ENCODE data around the gene BAIAP2L1.

Gene BAIAP2L1

DNA sequence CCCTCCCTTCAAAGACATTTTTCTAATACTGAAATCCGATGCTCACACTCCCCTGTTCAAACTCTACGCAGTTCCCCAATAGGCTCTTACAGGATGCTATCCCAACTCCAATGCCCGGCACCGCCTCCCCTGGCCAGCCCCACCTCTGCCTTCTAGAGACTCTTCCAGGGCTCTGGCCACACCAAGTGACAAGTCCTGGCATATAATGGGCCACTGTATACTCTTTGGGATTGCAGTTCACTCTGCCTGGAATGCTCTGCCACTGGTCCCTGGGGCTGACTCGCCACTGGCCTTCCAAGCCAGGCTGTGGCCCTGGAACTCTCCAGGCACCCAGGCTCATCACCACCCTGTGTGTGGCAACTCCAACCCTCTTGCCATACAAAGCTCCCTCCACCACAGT is 122.5 kb downstream of the BAIAP2L1 start:
- H3K4me3 ChIP-seq (ENCODE audit: low read depth, low read length): no peak overlapping the region
- TF ChIP-seq, protein P1, sequence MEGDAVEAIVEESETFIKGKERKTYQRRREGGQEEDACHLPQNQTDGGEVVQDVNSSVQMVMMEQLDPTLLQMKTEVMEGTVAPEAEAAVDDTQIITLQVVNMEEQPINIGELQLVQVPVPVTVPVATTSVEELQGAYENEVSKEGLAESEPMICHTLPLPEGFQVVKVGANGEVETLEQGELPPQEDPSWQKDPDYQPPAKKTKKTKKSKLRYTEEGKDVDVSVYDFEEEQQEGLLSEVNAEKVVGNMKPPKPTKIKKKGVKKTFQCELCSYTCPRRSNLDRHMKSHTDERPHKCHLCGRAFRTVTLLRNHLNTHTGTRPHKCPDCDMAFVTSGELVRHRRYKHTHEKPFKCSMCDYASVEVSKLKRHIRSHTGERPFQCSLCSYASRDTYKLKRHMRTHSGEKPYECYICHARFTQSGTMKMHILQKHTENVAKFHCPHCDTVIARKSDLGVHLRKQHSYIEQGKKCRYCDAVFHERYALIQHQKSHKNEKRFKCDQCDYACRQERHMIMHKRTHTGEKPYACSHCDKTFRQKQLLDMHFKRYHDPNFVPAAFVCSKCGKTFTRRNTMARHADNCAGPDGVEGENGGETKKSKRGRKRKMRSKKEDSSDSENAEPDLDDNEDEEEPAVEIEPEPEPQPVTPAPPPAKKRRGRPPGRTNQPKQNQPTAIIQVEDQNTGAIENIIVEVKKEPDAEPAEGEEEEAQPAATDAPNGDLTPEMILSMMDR (IDR thresholded peaks at IDR 0.05; ENCODE audit: low read depth, low read length): no peak

DNA sequence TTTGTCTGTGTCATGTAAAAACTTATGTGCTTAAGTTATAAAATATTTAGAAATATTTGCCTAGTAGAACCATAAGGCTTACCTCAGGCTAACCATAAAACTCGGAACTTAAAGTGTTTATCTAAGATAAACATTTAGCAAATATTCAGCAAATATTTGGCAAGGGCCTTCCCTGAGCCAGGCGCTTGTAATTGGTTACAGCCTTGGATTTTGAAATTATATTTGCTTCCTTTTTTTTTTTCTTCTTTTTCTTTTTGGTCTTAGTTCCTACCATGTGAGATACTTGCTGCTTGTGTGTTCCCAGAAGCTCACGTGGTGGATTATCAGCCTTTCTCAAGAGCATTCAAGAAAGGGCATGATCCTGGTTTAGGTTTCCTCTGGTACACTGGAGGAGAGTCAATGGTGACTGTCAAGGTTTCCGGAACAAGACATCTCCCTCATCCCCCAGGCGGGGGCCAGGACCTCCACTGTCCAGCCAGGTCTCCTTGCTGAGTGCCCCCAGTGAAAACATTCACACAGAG is 124.6 kb downstream of the BAIAP2L1 start:
- TF ChIP-seq, protein P1 (IDR thresholded peaks at IDR 0.05; ENCODE audit: low read depth, low read length): no peak
- H3K4me3 ChIP-seq (ENCODE audit: low read depth, low read length): no peak overlapping the region

DNA sequence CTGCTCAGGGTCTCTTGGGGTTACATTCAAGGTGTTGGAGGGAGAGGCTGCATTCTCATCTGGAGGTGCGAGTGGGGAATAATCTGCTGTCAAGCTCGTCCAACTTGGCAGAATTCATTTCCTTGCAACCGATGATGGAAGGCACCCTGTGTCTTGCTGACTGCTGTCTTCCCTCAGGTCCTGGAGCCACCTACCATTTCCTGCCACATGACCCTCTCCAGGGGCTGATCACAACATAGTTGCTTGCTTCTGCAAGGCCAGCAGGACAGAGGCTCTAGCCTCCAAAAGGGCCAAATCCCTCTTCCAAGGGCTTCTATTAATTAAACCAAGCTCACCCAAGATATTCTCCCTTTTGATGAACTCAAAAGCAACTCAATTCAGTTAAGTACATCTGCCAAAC is 133.6 kb downstream of the BAIAP2L1 start:
- H3K4me3 ChIP-seq (ENCODE audit: low read depth, low read length): no peak overlapping the region
- TF ChIP-seq, protein P1 (IDR thresholded peaks at IDR 0.05; ENCODE audit: low read depth, low read length): no peak

DNA sequence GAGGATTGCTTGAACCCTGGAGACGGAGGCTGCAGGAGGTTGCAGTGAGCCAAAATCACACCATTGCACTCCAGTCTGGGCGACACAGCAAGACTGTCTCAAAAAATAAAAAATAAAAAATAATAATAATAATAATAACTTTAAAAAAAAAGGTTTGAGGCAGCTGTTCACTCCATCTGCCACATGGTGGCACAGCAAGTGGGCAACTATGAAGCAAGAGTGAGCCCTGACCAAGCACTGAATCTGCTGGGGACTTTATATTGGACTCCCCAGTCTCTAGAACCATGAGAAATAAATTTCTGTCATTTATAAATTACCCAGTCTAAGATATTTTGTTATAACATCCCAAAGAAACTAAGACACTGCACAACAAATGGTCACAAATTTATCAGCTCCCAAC is 134.1 kb downstream of the BAIAP2L1 start:
- TF ChIP-seq, protein P1 (IDR thresholded peaks at IDR 0.05; ENCODE audit: low read depth, low read length): peak; percentile 34; the same call in 1 of the 2 replicates
- no peak overlapping the region for H3K4me3 ChIP-seq (ENCODE audit: low read depth, low read length)

DNA sequence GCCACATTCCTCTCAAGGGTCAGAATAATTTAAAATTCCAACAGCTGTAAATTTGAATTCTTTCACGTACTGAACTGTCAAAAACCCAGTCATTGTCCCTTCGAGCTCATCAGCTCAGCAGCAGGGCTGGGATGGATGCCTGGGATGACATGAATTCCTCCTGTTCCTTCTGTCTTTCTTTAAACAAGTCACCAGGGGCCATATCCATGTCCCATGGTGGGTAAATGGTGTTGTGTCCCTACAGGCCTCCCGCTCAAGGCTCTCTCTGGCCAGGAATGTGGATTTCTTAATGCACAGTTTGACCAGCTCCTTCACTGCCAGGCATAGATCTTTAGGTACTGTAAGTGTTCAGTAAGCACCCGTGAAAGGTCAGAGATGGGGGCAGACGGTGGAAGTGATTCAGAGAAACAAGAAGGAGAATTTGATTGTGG is 135.0 kb downstream of the BAIAP2L1 start:
- H3K4me3 ChIP-seq (ENCODE audit: low read depth, low read length): no peak overlapping the region
- TF ChIP-seq, protein P1 (IDR thresholded peaks at IDR 0.05; ENCODE audit: low read depth, low read length): no peak

DNA sequence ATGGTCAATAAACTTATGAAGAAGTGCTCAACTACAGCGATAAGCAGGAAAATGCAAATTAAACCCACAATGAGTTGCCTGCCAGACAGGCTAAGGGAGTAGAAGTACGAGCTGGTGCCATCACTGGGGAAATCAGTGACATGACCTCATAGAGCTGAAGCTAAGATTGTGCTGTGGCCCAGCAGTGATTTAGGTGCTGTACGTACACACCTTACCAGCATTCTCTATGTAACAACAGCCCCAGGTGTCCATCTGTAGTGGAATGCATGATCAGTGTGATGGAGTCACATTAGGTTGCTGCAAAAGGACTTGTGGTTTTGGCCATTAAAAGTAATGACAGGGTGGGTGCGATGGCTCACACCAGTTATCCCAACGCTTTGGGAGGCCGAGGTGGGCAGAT is 143.2 kb downstream of the BAIAP2L1 start:
- TF ChIP-seq, protein P1 (IDR thresholded peaks at IDR 0.05; ENCODE audit: low read depth, low read length): no peak
- no peak overlapping the region for H3K4me3 ChIP-seq (ENCODE audit: low read depth, low read length)

DNA sequence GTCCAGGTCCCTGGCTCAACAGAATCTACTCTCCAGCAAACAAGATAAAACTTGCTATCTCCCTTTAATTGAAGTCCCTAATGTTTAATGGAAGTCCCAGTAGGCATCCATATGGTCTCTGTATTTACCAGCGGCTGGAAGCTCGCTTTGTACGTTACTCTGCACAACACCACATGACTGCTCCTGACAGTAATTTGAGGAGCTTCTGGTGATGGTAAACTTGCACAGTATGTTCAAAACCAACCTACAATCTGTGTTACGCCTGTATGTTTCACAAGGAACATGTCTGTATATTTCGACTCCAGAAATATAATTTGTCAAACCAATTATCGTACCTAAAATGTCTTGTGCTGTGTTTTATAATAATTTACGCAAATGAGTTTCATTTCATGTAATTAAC is 144.5 kb downstream of the BAIAP2L1 start:
- no peak overlapping the region for H3K4me3 ChIP-seq (ENCODE audit: low read depth, low read length)
- TF ChIP-seq, protein P1 (IDR thresholded peaks at IDR 0.05; ENCODE audit: low read depth, low read length): no peak

Data from WI38 (cell line).